ENCODE measurements around the gene SIGLEC7. TPM values are rescaled to one million over a fixed set of nuclear protein-coding genes. Genes with fewer than 3 reads are reported as not detected.

The SIGLEC7 gene
- total RNA-seq, 1 donor from 2014 or later: not detected

DNA sequence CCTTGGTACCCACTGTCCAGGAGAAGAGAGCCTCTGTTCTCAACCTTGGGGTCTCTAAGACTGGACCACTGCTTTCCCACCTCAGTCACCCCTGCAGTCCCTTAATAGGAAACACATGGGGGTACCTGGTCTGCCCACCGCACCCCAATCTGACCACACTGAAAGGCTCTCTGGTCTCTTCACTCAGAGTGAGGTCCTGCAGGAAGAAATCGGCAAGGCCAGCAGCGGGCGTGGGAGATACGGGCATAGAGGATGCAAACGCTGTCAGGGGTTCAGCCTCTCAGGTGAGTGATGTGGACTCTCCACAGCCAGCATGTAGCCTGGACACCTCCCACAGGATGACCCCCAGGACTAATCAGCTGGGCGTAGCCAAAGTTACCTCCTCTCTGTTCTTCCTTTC is 13.9 kb upstream of the SIGLEC7 start:
- no peak overlapping the region for H3K4me3 ChIP-seq (ENCODE audit: low read depth, low read length)
- TF ChIP-seq, protein P1, sequence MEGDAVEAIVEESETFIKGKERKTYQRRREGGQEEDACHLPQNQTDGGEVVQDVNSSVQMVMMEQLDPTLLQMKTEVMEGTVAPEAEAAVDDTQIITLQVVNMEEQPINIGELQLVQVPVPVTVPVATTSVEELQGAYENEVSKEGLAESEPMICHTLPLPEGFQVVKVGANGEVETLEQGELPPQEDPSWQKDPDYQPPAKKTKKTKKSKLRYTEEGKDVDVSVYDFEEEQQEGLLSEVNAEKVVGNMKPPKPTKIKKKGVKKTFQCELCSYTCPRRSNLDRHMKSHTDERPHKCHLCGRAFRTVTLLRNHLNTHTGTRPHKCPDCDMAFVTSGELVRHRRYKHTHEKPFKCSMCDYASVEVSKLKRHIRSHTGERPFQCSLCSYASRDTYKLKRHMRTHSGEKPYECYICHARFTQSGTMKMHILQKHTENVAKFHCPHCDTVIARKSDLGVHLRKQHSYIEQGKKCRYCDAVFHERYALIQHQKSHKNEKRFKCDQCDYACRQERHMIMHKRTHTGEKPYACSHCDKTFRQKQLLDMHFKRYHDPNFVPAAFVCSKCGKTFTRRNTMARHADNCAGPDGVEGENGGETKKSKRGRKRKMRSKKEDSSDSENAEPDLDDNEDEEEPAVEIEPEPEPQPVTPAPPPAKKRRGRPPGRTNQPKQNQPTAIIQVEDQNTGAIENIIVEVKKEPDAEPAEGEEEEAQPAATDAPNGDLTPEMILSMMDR (conservative IDR thresholded peaks at IDR 0.05; ENCODE audit: low read depth, low read length): no peak
- no peak for DNase-seq (ENCODE audit: low read depth)

DNA sequence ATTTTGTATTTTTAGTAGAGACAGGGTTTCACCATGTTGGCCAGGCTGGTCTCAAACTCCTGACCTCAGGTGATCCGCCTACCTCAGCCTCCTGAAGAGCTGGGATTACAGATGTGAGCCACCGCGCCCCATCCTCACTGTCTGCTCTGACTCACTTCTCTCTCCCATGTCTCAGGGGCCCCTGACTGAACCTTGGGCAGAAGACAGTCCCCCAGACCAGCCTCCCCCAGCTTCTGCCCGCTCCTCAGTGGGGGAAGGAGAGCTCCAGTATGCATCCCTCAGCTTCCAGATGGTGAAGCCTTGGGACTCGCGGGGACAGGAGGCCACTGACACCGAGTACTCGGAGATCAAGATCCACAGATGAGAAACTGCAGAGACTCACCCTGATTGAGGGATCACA is 12.4 kb upstream of the SIGLEC7 start:
- no peak overlapping the region for H3K4me3 ChIP-seq (ENCODE audit: low read depth, low read length)
- no peak for DNase-seq (ENCODE audit: low read depth)
- TF ChIP-seq, protein P1 (conservative IDR thresholded peaks at IDR 0.05; ENCODE audit: low read depth, low read length): no peak

DNA sequence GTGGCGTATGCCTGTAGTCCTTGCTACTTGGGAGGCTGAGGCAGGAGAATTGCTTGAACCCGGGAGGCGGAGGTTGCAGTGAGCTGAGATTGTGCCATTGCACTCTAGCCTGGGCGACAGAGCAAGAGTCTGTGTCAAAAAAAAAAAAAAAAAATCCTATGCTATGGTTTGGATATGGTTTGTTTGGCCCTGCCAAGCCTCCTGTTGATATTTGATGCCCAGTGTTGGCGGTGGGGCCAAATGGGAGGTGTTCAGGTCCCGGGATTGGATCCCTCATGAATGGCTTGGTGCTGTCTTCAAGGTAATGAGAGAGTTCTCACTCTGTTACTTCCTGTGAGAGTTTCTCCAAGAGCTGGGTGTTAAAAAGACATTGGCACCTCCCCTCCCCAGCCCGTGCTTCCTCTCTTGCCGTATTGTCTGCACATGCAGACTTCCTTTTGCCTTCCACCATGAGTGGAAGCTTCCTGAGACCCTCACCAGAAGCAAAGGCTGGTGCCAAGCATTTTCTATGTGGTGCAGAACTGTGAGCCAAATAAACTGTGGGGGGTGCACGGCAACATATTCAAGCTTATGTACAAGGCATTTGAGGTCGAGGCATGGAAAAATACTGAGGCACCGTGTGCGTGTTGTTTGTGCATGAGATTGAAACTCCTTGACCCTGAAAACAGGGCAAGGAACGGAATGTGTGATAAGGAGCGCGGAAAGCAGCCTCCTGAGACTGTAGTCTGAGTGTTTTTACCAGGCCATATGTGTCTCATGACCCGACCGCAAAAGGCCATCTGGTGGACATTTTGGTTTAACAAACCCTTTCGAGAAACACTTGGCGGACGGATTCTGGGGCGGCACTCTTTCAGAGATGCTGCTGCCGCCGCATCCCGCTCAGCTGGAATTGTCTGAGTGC is 10.1 kb upstream of the SIGLEC7 start:
- no peak for DNase-seq (ENCODE audit: low read depth)
- no peak overlapping the region for H3K4me3 ChIP-seq (ENCODE audit: low read depth, low read length)
- TF ChIP-seq, protein P1 (conservative IDR thresholded peaks at IDR 0.05; ENCODE audit: low read depth, low read length): no peak

DNA sequence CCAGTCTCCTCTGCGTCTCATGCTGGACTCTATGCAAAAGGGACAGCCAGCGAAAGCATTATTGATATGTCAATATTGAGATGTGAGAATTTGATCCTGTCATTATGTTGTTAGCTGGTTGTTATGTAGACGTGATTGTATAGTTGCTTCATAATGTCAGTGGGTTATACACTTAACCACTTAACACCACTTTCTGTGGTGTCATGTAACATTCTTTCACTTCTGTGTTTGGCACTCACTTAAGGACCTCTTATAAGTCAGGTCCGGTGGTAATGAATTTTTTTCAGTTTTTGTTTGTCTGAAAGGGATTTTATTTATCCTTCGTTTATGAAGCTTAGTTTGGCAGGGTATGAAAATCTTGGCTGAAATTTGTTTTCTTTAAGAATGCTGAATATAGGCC is 7.1 kb upstream of the SIGLEC7 start:
- TF ChIP-seq, protein P1 (conservative IDR thresholded peaks at IDR 0.05; ENCODE audit: low read depth, low read length): no peak
- H3K4me3 ChIP-seq (ENCODE audit: low read depth, low read length): no peak overlapping the region
- no peak for DNase-seq (ENCODE audit: low read depth)

DNA sequence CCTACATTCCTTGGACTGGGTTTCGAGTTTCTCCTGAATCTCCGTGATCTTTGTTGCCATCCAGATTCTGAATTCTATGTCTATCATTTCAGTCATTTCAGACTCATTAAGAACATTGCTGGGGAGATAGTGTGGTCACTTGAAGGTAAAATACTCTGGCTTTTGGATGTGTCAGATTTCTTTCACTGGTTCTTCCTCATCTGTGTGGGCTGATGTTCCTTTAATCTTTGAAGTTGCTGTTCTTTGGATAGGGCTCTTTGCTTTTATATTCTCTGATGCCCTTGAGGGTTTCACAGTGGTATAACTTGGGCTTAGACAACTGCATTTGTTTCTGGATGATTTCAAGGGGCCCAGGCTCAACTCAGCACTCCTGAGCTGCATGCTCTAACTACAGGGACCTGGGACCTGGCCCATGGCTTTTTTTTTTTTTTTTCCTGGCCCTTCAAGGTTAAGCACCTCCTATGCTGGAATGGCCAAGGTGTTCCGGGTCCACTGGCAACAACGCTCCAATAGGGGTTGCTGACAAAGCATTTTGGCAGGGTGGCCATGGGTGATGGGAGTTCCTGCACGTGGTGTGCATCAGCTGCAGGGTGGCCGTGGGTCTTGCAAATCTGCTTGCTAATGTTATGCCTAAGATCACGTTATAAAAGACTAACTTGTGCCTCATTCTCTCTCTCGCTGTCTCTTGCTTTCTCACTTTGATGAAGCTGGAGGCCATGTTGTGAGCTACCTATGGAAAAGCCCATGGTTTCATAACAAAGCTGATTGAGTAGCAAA is 5.9 kb upstream of the SIGLEC7 start:
- no peak overlapping the region for H3K4me3 ChIP-seq (ENCODE audit: low read depth, low read length)
- DNase-seq (ENCODE audit: low read depth): no peak
- TF ChIP-seq, protein P1 (conservative IDR thresholded peaks at IDR 0.05; ENCODE audit: low read depth, low read length): no peak

DNA sequence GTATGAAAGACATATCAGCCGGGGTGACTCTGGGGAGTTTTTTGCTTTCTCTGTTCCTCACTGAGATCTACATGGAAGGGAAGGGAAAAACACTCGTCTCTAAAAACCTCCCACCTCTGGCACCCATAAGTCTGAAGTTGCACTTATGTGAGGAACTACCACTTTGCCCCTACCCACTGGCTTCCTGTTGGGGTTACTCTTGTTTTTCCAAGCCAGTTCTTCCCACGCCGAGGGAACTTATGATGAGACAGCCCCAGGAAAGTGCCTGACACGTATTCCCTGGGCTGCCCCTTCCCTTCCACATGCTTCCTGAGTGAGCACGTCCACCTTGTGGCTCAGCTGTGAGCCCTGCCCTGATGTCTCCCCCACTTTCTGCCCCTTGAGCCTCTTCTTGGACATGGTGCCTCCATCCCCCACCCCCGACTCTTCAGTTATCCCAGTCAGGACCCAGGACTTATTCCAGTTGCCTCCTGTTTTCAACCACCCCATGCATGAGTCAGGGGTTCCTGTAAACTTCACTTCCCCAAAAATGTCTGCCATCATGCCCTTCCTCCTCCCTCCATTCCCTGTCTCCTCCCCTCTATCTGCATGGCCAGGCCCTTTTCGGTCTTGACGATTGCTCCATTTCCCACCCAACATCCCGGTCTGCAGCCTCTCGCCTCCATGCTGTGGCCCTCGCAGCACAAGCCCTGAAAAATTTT is 5.1 kb upstream of the SIGLEC7 start:
- TF ChIP-seq, protein P1 (conservative IDR thresholded peaks at IDR 0.05; ENCODE audit: low read depth, low read length): no peak
- H3K4me3 ChIP-seq (ENCODE audit: low read depth, low read length): no peak overlapping the region
- DNase-seq (ENCODE audit: low read depth): no peak
